GM21737 (cell line): Measurements from ENCODE around the gene SOX6.
"Not testable (repeated sequence)": the region's sequence is repeated elsewhere in the genome, so short reads cannot be mapped to it uniquely, and the experiment has no call there.

Source experiments
- ATAC-seq: cut with Tn5 transposase; IDR thresholded peaks from one replicate; pipeline ENCODE4 v1.9.1; 2021; ENCODE audit warnings: mild to moderate bottlenecking, moderate library complexity; ENCODE audit not compliant: unreplicated experiment

Gene SOX6

GRCh38 chr11:16111690-16112089 is 244.7 kb downstream of the SOX6 start:
- ATAC-seq: no peak

- no peak for ATAC-seq
Measured at GRCh38 chr11:16110886-16111285, 245.5 kb downstream of the SOX6 start.

DNA sequence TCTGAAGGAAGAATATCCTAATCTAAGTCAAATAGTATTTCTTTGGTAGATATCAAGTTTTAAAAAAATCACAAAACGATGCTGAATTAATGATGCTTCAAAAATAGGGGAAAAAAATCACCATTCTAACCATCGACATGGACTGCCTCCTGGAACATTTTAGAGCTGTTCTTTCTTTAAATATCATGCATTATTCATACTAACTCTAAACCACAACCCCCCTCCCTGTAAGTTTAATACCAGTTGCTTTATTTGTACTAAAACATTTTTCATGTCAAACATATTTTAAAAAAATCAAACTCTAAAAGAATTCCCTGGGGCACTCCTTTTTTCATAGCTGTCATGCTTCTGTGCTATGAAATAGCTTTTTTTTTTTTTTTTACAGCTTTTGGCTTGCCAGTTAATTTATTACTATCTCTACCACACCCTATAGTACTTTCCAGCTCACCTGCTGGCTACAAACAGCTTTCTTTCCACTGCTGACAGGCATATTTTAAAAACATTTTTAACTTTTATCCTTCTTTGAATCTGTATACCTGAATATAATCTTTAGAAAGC is 256.9 kb downstream of the SOX6 start:
- ATAC-seq: no peak

DNA sequence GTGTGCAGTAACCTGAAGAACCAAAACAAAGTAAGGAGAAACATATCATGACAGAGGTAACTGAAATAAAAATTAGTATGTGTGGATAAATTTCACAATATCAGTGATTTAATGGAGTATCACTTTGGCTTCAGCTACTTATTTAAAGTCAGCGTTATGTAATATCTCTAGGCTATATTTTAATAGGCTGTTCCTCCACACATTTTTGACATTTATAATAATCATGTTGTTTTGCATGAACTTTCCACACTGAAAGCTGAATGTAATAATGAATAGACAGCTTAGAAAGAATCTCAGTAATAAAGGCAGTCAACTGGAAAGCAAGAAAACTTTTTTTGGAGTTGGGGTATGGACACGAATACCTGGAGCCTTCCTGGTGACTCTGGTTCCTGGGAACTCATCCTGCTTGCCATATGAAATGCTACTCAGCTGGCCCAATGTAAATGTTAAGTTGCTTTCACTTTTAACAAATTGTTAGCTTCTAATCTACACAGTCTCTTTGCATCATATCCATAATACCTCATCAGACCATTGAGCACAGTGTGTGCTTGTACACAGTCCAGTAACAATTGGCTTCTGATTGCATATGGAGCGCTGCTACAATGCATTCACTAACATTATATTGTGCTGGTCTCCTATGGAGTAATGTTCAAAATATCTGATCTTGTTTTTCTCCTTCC is 257.7 kb downstream of the SOX6 start:
- no peak for ATAC-seq

GRCh38 chr11:16097543-16097942 is 258.8 kb downstream of the SOX6 start:
- ATAC-seq: no peak

DNA sequence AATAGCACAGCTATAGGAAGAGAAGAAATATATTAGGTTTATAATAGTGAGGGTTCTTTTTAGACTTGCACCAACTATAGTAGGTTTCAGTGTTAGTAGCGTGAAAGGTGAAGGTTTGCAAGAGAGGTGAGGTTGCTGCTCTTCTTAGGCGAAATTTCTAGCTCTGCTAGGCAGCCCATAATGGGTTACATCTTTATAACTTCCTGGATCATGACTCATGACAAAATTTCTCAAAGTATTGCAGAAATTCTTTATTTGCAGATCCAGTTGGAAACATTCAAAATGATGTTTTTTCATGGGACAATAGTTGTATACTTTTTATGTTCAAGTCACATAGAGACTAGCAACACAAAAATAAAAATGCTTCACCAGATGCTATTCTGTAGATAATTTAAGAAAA is 260.0 kb downstream of the SOX6 start:
- ATAC-seq: no peak

DNA sequence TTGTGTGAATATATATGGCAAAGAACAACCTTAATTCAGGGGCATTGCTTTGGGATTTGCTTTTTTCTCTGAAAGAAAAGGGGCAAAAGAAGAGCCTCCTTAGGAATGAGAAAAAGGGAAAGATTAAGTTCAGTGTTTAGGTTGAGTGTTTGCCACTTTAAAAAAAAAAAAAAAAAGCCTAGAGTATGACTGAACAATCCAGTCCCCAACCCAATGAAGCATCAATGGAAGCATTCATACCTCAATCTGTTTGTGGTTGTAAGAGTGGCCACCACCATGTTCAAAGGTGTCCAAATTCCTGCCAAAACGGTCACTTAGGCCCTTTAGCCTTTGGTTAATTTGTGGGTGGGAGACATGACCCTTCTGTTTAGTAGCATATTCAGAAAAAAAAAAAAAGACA is 260.6 kb downstream of the SOX6 start:
- ATAC-seq: no peak

GRCh38 chr11:16093889-16094653 is 262.3 kb downstream of the SOX6 start:
- no peak for ATAC-seq

DNA sequence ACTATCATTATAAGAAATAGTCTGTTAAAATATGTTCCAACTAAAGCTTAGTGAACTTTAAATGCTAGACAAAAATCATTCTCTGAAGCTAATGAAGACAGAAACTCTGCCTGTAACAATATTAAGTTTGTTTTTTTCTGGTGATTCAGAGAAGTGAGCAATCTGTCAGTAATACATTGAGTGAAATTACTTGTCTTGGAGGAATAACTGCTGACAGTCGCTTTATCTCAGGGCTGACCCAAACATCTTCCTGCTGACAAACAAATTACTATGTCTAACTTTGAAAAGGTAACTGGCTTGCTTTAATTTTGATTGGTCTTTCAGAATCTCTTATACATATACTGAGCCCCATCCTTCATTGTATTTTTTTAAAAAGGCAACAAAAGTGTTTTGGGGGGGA is 264.5 kb downstream of the SOX6 start:
- ATAC-seq: no peak

DNA sequence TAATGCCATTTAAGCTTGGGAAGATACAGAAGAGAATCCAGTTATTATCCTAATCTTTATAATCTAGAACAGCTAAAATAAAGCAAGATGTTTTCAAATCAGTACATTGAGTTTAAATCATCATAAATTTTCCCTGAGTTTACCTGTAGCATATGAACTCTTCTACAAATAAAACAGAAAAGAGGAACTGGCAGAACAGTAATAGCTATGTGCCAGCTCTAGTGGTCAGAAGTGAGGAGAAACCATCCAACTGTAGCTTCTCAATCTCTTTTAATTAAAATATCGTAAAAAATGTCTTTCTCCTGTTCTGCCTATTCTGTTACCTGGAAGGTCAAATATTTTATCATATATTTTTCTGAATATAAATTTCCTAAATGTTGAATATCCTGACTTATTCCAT is 266.9 kb downstream of the SOX6 start:
- ATAC-seq: no peak

DNA sequence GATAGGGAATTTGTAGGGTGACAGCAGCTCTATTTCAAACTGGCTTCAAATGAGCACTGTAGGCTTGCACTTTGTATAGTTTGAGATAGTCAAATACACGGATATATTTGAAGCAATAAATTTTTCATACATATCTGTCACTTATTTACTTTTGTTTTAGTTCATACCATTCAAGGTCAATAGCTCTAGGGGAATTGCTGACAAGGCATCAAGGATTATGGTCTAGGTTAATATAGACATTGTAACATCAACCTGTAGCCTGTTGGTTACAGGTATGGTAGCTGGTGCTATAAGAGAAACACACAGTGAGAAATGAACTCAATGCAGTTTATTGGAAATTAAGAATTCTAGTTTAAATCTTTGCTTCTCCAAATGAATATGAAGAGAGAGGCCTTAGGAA is 267.6 kb downstream of the SOX6 start:
- ATAC-seq: no peak

DNA sequence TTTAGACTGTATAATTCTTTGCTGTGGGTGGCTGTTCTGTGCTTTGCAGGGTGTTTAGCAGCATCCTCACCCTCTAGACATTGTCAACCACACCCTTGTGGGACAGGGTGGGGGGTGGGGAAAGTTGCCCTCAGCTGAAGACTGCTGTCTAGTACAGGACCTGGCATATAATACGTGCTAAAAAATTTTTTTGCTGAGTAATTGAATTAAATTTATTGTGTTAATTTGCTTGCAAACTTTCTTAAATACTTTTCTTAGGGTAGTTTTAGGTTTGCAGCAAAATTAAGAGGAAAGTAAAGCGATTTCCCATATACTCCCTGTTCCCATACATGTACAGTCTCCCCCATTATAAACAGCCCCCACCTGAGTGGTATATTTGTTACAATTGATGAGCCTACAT is 268.5 kb downstream of the SOX6 start:
- no peak for ATAC-seq

DNA sequence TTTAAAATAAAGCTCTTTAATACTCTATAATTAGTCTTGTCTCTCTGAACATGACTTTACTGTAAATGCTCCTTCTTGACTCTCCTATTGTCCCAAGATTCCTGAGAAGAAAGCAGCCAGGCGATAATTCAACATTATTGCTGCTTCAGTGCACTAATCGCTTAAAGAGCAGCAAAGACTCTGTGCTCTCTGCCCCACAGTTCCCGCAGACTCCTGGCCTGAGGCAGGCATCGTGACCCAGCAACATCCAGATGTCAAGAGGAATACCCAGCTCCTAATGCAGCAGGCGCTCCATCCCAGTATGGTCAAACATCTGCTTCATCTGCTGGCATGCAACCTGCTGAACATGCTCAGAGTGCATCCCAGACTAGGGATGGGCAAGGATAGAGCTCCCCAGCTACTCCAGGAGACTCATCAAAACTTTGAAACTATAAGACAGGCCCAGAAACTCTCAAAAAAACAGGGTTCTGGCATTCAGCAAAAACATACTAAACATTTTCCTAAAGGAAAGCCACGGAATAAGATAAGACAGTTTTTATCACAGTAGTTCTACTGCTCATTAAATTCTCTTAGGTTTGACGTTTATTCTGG is 270.0 kb downstream of the SOX6 start:
- no peak for ATAC-seq

GRCh38 chr11:16082095-16083055 is 274.0 kb downstream of the SOX6 start:
- no peak for ATAC-seq

DNA sequence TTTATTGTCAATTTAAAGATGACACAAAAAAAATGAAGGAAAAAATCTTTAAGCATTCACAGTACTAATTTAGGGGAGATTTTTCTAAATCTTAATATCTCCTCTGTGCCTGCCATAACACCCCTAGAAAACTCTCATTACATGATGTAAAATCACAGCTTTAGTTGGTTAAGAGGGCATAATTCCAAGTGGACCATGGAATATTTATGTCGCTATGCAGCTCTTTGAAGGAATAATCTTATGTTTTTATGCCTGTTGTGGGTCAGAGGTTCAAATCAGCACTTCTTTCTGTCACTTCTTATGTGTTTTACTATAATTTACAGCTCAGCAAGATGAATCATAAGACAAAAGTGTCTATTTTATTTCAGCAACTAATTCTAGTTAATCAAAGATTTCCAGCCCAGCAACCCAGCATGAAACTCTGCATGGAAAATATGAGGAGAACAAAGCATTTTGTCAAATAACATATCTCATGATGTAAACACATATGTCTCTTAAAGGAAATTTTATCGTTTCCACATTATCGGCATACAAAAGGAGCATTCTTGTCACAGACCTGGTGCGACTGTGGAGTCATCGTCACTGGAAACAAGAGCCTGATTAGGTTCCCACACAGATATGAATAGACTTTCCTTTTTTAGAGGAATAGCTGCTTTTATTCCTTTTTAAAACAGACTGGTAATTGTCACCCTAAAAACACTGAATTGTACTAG is 274.8 kb downstream of the SOX6 start:
- ATAC-seq: no peak

- no peak for ATAC-seq
Measured at GRCh38 chr11:16080688-16081381, 275.5 kb downstream of the SOX6 start.

DNA sequence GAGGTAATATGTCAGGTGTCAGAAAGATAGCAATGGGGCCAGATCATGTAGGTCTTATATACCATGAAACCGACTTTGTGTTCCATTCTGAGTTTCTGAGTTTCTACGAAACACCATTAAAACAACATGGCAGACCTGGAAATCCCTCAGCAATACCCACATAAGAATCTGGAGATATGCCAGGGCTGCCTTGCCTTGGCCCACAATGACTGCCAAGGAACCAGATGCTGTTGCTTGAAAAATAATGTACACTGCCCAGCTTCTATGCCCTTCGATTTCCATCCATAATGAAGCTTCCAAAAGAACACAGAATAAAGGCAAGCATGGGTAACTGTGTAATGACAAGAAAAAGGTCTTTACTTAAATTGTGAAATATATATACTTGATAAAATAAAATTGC is 277.4 kb downstream of the SOX6 start:
- ATAC-seq: no peak

- no peak for ATAC-seq
Measured at GRCh38 chr11:16070573-16070972, 285.8 kb downstream of the SOX6 start.

DNA sequence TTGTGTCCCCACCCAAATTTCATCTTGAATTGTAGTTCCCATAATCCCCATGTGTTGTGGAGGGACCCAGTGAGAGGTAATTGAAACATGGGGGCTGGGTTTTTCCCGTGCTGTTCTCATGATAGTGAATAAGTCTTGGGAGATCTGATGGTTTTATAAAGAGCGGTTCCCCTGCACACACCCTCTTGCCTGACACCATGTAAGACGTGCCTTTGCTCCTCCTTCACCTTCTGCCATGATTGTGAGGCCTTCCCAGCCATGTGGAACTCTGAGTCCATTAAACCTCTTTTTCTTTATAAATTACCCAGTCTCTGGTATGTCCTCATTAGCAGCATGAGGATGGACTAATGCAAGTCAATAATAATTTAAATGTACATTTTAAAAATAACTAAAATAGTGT is 289.1 kb downstream of the SOX6 start:
- ATAC-seq: not testable (repeated sequence)

- ATAC-seq: no peak
Measured at GRCh38 chr11:16059332-16059731, 297.0 kb downstream of the SOX6 start.
